Type B pancreatic cell (in vitro differentiated cells): Measurements from ENCODE around the gene ZDHHC7. TPM values are rescaled to one million over a fixed set of nuclear protein-coding genes. Genes with fewer than 3 reads are reported as not detected.

Experiments used
- DNase-seq: peaks from one replicate; pipeline ENCODE4 v3.0.0; 2021; ENCODE audit warnings: mixed read lengths; ENCODE audit not compliant: unreplicated experiment; ENCODE audit errors: extremely low spot score
- H3K27ac Mint-ChIP-seq: 2 replicates; pipeline ENCODE4 v1.8.0; 2021; ENCODE audit warnings: mild to moderate bottlenecking, mixed read lengths
- H3K27me3 Mint-ChIP-seq: 2 replicates; pipeline ENCODE4 v1.8.0; 2021; ENCODE audit warnings: mixed read lengths
- H3K36me3 Mint-ChIP-seq: 2 replicates; pipeline ENCODE4 v1.8.0; 2021; ENCODE audit warnings: mixed read lengths
- H3K4me1 Mint-ChIP-seq: one replicate; pipeline ENCODE4 v1.8.0; 2021; ENCODE audit warnings: mixed read lengths; ENCODE audit not compliant: unreplicated experiment
- H3K4me3 Mint-ChIP-seq: 2 replicates; pipeline ENCODE4 v1.8.0; 2021; ENCODE audit warnings: mild to moderate bottlenecking, mixed read lengths
- H3K9me3 Mint-ChIP-seq: 2 replicates; pipeline ENCODE4 v1.8.0; 2021; ENCODE audit warnings: mixed read lengths
- total RNA-seq: library from RNA; stranded (reverse); gene quantifications from 2 replicates; pipeline ENCODE4 v1.2.1, GENCODE V29; 2021; ENCODE audit warnings: low replicate concordance
- TF ChIP-seq, protein P1 (sequence below): fragments of 200-600 bp; sonication (generic); conservative IDR thresholded peaks from 2 replicates; pipeline ENCODE4 v1.5.0; 2021; ENCODE audit warnings: antibody characterized with exemption, mild to moderate bottlenecking

Gene ZDHHC7
- total RNA-seq, 1 donor from 2014 or later = 47.1 TPM

DNA sequence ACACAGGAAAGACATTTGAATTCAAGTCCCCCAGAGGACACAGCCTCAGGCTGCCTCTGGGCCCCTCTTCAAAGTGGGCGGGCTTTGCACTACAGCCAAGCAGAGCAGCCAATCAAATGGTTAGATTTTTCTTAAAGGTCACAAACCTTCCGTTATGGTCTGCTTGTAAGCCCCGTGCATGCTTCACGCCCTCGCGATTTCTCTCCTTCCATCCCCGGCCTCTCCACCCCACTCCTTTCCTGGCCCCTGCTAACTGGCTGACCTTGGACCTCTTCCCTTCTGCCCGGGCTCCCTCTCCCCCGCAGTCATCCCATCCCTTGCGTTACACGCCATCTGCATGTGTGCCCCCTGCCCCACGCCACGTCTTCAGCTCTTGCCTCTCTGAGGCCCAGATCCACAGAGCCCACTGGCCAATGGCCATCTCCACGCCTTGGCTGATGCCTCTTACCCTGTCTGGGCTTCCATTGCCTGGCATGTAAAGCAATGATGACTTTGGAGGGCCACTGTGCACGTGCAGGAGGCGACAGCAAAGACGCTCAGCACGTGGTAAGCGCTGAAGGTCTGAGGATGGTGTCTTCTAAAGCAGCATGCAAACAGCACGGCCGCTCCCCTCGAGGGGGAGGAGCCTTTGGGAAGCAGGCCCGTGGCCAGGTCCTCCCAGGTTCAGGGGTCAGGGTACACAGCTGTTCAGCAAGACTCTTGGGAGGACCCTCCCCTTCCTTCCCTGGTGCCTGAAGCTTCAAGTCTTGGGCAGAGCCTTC lies 86.8 kb downstream of the ZDHHC7 start:
- TF ChIP-seq, protein P1, sequence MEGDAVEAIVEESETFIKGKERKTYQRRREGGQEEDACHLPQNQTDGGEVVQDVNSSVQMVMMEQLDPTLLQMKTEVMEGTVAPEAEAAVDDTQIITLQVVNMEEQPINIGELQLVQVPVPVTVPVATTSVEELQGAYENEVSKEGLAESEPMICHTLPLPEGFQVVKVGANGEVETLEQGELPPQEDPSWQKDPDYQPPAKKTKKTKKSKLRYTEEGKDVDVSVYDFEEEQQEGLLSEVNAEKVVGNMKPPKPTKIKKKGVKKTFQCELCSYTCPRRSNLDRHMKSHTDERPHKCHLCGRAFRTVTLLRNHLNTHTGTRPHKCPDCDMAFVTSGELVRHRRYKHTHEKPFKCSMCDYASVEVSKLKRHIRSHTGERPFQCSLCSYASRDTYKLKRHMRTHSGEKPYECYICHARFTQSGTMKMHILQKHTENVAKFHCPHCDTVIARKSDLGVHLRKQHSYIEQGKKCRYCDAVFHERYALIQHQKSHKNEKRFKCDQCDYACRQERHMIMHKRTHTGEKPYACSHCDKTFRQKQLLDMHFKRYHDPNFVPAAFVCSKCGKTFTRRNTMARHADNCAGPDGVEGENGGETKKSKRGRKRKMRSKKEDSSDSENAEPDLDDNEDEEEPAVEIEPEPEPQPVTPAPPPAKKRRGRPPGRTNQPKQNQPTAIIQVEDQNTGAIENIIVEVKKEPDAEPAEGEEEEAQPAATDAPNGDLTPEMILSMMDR = no peak
- Mint-ChIP-seq H3K27ac (no peak overlapping the region), H3K4me3 (no peak overlapping the region), H3K27me3 (no peaks in the 10 kb centered on the region), H3K9me3 (no peaks in the 10 kb centered on the region), H3K4me1 (peaks cover 31% of the 10 kb centered on the region), H3K36me3 (no peaks in the 10 kb centered on the region)
- no peak for DNase-seq

Other genes starting within 250 kb of the ZDHHC7 start
- 17.8 and 57.2 TPM in 2 replicates for gene CRISPLD2, start 191.6 kb downstream of the ZDHHC7 start, total RNA-seq
- 12.9 and 30.4 TPM in 2 replicates for gene KIAA0513, start 16.3 kb upstream of the ZDHHC7 start, total RNA-seq
- 1.3 and 4.9 TPM in 2 replicates for gene CIBAR2, start 100.9 kb upstream of the ZDHHC7 start, total RNA-seq